ENCODE measurements around the gene GAS2L1.

GAS2L1 gene

DNA sequence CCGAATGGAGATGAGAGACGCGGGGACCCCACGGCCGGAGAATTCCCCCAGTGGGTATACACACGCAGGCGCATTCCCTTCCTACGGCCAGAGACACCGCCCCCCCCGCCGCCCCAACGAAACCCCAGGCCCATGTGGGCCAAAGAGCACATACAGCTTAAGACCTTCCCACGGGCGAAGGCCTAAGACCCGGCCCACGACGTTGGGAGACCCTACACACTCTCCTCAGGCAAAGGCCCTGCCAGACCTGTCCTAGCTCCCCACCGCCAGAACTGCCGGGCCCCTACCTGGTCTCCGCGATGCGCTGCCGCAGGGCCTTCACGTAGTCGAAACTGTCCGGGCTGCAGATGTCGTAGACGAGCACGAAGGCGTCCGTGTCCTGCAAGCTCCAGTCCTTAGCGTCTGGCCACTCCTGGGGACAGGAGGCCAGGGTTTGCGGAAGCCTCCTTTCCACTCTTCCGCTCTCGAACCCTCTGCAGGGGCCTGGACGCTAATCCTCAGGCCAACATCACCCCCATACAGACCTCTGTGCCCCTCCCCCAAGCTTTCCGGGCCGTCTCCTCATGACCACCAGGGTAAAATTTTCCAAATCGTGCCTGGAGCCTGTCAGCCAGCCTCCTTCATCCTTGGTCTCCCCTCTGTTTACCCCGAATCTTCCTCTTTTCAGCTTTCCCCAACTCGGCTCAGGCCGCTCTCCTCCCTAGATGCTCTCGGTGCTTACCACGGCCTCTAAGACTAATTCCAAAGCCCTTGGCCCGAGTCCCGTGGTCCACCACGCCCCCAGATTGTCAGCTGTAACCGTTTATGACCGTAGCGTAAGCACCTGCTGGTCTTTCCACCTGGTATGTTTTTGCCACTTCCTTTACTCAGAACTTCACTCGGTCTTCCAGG is 7.4 kb downstream of the GAS2L1 start:
- peaks cover 12% of the 10 kb centered on the region for H3K27me3 ChIP-seq (ENCODE audit: control insufficient read depth, insufficient read depth, low read length)
- TF ChIP-seq, protein P1, sequence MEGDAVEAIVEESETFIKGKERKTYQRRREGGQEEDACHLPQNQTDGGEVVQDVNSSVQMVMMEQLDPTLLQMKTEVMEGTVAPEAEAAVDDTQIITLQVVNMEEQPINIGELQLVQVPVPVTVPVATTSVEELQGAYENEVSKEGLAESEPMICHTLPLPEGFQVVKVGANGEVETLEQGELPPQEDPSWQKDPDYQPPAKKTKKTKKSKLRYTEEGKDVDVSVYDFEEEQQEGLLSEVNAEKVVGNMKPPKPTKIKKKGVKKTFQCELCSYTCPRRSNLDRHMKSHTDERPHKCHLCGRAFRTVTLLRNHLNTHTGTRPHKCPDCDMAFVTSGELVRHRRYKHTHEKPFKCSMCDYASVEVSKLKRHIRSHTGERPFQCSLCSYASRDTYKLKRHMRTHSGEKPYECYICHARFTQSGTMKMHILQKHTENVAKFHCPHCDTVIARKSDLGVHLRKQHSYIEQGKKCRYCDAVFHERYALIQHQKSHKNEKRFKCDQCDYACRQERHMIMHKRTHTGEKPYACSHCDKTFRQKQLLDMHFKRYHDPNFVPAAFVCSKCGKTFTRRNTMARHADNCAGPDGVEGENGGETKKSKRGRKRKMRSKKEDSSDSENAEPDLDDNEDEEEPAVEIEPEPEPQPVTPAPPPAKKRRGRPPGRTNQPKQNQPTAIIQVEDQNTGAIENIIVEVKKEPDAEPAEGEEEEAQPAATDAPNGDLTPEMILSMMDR (IDR thresholded peaks at IDR 0.05), result no peak
- peak overlapping the region; percentile 6 for H3K4me2 ChIP-seq (ENCODE audit: low read length)
- H3K9me3 ChIP-seq (ENCODE audit: control insufficient read depth, low read length), result no peaks in the 10 kb centered on the region
- H2AFZ ChIP-seq, result no peak overlapping the region
- H3K79me2 ChIP-seq, result no peaks in the 10 kb centered on the region
- H3K9ac ChIP-seq, result no peak overlapping the region
- H3K27ac ChIP-seq, result no peak overlapping the region
- no peak overlapping the region for H3K4me3 ChIP-seq (ENCODE audit: low read depth, low read length)
- no peaks in the 10 kb centered on the region for H3K36me3 ChIP-seq (ENCODE audit: control insufficient read depth, insufficient read depth, low read length)
- no peaks in the 10 kb centered on the region for H3K4me1 ChIP-seq

DNA sequence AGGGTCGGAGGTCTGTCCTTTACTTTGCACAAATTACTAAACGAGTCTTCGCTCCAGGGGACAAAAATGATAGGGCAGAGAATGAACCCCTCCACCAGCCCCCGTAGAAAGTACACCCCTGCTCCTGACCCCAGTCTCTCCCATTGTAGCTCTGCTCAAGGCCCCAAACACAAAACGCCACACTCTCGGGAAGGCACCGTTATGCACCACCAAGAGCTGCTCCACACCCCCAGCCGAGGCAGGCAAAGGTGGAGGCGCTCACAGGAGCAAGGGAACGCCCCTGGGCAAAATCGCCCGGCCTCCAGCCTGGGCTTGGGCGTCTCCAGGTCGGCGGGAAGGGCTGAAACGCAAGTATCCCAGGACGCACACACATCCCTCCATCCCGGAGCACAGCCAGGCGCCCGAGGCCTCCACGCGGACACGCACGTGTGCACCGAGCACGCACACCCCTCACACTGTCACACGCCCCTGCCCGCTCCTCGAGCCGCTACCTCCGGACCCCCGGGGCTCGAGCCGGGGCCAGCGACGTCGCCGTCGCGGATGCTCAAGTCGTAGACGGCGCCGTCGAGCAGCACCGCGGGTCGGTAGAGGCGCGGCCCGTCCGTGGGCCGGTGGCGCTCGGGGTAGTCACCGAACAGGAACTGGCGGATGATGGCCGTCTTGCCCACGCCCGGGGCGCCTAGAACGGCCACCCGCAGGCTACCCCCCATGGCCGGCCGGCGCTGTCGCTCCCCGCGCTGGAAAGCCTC is 8.3 kb downstream of the GAS2L1 start:
- Histone ChIP-seq H3K4me3 (ENCODE audit: low read depth, low read length) (no peak overlapping the region), H3K4me1 (no peaks in the 10 kb centered on the region), H3K27me3 (ENCODE audit: control insufficient read depth, insufficient read depth, low read length) (peaks cover 12% of the 10 kb centered on the region), H3K9me3 (ENCODE audit: control insufficient read depth, low read length) (no peaks in the 10 kb centered on the region), H2AFZ (no peak overlapping the region), H3K9ac (no peak overlapping the region), H3K79me2 (no peaks in the 10 kb centered on the region), H3K36me3 (ENCODE audit: control insufficient read depth, insufficient read depth, low read length) (no peaks in the 10 kb centered on the region), H3K27ac (no peak overlapping the region), H3K4me2 (ENCODE audit: low read length) (peak overlapping the region; percentile 47)
- TF ChIP-seq, protein P1 (IDR thresholded peaks at IDR 0.05), result no peak

DNA sequence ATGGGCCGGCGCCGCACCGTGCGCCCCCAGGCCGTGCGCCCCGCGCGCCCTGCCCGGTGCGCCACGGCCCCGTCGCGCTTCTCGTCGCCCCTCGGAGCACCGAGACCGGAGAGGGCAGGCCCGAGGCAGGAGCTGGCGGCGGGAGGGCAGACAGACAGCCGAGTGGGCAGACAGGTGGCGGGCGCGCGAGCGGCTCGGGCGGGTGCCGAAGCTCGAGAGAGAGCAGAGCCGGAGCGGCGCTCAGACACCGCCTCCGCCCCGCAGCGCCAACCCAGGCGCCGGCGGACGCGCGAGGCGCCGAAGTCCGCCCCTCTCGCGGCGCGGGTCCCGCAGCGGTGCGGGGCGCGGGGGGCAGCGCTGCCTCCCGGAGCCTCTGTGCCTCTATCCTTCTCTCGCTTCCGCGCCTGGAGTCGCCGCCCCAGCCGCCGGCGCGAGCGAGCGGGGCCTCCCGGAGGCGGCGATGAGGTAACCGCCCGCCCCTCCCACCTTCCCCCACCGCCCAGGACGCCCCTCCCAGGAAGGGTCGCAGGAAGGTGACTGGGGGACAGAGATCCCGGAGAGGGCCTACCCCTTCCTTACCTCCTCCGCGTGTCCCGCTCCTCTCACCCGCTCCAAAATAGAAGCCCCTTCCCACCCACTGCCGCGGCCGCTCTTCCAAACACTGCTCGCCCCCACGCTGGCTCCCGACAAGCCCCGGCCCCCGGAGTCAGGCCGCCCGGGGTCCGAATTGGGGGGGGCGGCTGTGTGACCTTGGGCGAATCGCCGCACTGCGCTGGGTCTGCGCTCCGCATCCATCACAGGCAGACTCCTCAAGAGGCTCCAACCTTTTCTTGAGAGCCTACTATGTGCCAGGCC is 9.1 kb downstream of the GAS2L1 start, which contains the start of gene RASL10A:
Gene RASL10A, minus strand, starts transcription at position 412 of the 855 bp plus-strand sequence. CDS start 451 bp downstream, outside the sequence.
- Histone ChIP-seq H3K9ac (no peak within 1 kb of the TSS), H3K4me1 (no peaks in the 10 kb centered on the region), H3K9me3 (ENCODE audit: control insufficient read depth, low read length) (no peaks in the 10 kb centered on the region), H3K79me2 (no peaks in the 10 kb centered on the region), H3K27me3 (ENCODE audit: control insufficient read depth, insufficient read depth, low read length) (peaks cover 12% of the 10 kb centered on the region), H3K27ac (no peak within 1 kb of the TSS), H3K4me3 (ENCODE audit: low read depth, low read length) (no peak within 1 kb of the TSS), H3K36me3 (ENCODE audit: control insufficient read depth, insufficient read depth, low read length) (no peaks in the 10 kb centered on the region), H3K4me2 (ENCODE audit: low read length) (peak within 1 kb of the TSS; percentile 47), H2AFZ (no peak within 1 kb of the TSS)
- TF ChIP-seq, protein P1 (IDR thresholded peaks at IDR 0.05), result no peak

DNA sequence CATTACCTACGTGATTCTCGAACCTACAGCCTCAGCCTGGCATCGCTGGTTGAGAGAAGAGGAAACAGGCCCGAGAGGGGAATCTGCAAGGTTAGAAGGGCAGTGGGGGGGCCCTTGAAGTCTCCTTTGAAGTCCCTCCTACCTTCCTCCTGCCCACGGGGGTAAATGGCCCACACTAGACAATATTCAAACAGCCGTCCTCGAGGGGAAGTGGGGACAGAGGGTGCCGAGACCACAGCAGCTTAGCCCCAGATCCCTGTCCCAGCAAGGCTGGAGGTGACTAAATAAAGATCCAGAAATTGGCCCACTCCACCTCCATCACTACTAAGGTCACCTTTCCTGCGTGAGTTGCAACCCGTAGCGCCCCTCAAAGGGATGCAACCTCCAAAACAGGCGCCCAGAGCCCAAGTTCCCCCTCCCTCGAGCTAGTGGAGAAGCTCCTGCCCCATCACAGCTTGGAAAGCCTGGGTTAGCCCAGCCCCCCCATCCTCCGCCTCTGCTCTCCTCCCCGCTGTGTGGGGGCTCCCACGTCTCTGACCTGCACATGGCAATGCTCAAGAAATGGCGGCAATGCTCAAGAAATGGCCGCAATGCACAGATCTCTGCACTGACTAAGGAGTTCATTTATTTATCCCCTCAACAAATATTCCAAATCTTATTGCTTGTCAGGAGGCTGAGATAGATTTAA is 9.8 kb downstream of the GAS2L1 start:
- no peaks in the 10 kb centered on the region for H3K9me3 ChIP-seq (ENCODE audit: control insufficient read depth, low read length)
- H3K4me3 ChIP-seq (ENCODE audit: low read depth, low read length), result no peak overlapping the region
- H3K4me2 ChIP-seq (ENCODE audit: low read length), result no peak overlapping the region
- H2AFZ ChIP-seq, result no peak overlapping the region
- H3K27me3 ChIP-seq (ENCODE audit: control insufficient read depth, insufficient read depth, low read length), result peaks cover 12% of the 10 kb centered on the region
- no peaks in the 10 kb centered on the region for H3K79me2 ChIP-seq
- H3K27ac ChIP-seq, result no peak overlapping the region
- no peak overlapping the region for H3K9ac ChIP-seq
- no peaks in the 10 kb centered on the region for H3K4me1 ChIP-seq
- no peaks in the 10 kb centered on the region for H3K36me3 ChIP-seq (ENCODE audit: control insufficient read depth, insufficient read depth, low read length)
- TF ChIP-seq, protein P1 (IDR thresholded peaks at IDR 0.05), result no peak
